GM19452 (cell line): ENCODE results near the gene RIPPLY2.
"Not testable (repeated sequence)": the region's sequence is repeated elsewhere in the genome, so short reads cannot be mapped to it uniquely, and the experiment has no call there.

ENCODE experiments used
- ATAC-seq: cut with Tn5 transposase; IDR thresholded peaks from one replicate; pipeline ENCODE4 v1.9.1; 2021; ENCODE audit not compliant: unreplicated experiment

RIPPLY2 gene, protein sequence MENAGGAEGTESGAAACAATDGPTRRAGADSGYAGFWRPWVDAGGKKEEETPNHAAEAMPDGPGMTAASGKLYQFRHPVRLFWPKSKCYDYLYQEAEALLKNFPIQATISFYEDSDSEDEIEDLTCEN

DNA sequence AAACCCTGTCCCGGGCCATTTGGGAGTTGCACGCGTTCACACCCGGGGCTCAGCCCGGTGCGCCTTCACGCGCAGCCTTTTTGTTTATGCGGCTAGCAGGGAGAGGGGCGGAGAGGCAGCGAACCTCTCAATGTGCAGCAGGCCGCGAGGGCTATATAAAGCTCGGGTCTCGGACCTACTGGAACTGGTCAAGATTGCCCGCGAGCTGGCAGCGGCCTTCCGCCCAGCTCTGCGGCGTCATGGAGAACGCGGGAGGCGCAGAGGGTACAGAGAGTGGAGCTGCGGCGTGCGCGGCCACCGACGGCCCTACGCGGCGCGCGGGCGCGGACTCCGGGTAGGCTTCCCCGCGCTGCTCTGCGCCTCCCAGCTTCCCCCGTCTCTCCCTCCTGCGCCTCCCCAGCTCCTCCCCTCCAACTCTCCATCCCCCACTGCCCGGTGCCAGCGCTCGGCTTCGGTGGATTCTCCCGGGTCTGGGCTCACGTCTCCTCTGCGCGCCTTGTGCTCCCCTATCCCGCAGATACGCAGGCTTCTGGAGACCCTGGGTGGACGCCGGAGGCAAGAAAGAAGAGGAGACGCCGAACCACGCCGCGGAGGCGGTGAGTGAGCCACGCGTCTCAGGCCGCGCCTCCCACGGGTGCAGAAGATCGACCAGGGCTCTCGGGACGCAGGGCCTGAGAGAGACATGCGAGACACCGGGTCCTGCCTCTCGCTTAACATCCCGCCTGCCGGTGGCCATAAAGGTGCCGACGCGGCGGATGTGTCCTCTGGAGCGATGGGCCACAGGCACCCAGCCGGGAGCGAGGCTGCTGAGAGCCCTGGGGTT, at the start of gene RIPPLY2:
RIPPLY2 (plus strand) TSS at position 183 of the 823 bp plus-strand sequence; CDS start at position 240, 57 bp downstream.
- no peak for ATAC-seq

DNA sequence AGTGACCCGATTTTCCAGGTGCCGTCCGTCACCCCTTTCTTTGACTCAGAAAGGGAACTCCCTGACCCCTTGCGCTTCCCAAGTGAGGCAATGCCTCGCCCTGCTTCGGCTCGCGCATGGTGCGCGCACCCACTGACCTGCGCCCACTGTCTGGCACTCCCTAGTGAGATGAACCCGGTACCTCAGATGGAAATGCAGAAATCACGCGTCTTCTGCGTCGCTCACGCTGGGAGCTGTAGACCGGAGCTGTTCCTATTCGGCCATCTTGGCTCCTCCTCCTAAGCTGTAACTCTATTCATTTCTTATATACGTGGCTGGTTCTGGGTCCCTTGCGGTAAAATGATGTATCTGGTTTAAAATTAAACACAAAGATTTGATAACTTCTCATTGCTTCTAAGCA, 49.7 kb upstream of the RIPPLY2 start:
- not testable (repeated sequence) for ATAC-seq

GRCh38 chr6:83804886-83805285, 48.3 kb upstream of the RIPPLY2 start:
- no peak for ATAC-seq

DNA sequence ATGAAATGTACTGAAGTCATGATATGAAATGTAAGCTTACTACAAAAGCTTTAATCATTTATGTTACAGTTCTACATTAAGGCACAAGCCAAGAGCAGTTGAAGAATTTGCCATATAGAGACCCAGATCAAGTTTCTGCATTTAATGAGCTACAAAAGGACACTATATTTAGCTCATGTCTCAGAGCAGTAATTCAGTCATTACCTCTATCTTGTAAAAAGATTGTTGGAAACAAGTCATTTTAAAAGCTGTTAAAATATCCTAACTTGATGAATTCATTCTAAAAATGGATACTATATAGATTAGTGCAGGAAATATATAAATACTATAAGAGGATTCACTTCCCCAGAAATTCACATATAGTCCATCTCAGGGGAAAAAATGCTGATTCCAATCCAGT, 45.2 kb upstream of the RIPPLY2 start:
- ATAC-seq: no peak

DNA sequence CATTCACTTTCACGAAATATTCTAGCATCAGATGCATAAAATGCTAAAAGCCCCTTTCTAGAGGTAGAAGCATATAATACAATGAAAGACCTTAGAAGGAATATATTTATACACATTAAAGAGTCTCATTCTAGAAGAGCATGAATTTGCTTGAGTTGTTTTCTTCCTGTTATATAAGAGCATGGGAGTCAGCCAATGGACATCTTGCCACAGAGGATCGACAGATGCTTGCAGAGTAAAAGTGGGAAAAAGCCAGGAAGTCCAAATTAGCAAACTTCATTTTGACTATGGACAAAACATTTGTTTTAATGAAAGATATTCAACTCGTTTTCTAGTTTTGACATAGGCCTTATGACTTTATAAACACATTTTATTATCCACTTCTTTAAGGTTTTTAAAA, 44.2 kb upstream of the RIPPLY2 start:
- no peak for ATAC-seq

GRCh38 chr6:83812595-83812994, 40.6 kb upstream of the RIPPLY2 start:
- ATAC-seq: no peak

GRCh38 chr6:83815631-83816272, 37.4 kb upstream of the RIPPLY2 start:
- no peak for ATAC-seq

- ATAC-seq: no peak
Measured at GRCh38 chr6:83822629-83823169, 30.5 kb upstream of the RIPPLY2 start.

DNA sequence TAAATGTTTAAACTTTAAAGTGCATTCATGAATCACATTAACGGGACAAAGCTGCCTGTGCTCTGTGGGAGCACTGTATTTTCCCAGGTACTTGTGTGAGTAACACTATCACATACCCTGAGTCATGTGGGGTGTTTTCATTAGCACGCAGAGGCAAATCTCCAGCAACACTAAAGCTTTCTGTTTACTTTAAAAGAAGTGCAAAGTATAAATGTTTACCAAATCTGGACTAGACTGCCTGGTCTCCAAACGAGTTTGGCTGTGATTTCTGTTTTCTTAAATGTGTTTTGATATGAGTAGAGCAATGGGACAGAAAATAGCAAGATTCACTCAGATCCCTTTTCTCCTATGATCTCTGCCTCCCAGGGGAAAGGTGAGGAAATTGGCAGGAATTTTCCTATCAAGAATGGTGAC, 28.8 kb upstream of the RIPPLY2 start:
- ATAC-seq: no peak

DNA sequence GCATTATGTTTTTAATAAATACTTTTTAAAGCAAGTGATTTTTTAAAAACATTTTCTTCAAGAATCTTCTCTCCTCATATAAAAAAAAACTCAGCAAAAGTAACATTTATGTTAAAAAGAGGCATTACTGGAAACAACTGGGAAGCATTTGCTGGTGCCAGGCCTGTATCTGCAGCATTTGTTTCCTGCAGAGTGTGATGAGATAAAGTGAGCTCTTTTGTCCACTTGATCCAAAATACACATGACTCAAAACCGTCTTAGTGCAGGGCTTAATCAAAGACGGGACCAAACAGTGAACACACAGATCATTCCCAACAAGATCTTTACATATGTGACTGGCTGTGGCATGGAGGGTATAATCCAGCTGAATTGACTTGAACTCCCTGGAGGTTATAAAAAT, 28.3 kb upstream of the RIPPLY2 start:
- ATAC-seq: no peak

- ATAC-seq: no peak
Measured at GRCh38 chr6:83827050-83827449, 26.1 kb upstream of the RIPPLY2 start.

DNA sequence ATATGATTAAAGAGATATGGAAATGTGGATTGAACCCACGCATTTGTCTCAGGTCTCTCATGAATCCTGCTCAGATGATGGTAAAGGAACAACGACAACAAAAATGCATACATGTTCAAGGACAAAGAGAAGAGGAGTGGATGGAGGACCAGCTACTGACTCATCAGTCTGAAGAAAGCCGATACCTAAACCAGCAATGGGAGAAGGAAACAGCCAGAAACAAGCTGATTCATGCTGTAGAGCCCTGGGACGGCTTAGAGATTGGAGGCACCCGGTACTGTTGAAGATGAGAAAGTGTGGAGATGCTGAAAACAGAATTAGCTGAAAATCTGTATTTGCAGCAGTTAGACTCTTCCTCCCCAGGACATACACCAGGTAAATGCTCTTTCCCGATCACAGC, 14.4 kb upstream of the RIPPLY2 start:
- ATAC-seq: no peak

DNA sequence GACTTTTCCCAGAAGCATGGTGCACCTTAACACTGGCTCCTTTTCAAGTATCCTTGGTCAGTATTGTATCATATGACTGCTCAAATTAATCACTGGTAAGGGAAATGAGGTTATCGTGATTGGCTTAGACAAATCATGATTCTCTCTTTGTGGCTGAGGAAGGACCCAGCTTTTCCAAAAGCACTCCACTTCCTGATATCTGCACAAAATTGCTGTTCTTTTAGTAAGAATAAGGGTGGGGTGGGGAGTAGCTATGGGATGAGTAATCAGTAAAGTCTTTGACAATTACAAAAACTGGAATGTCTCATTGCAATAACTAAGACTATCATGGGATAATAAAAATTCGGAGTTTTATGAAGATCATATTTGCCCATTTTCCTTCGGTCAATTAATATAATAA, 9.0 kb upstream of the RIPPLY2 start:
- ATAC-seq: no peak

GRCh38 chr6:83846291-83846690, 6.9 kb upstream of the RIPPLY2 start:
- no peak for ATAC-seq

GRCh38 chr6:83847179-83847578, 6.0 kb upstream of the RIPPLY2 start:
- peak; percentile 93 for ATAC-seq

DNA sequence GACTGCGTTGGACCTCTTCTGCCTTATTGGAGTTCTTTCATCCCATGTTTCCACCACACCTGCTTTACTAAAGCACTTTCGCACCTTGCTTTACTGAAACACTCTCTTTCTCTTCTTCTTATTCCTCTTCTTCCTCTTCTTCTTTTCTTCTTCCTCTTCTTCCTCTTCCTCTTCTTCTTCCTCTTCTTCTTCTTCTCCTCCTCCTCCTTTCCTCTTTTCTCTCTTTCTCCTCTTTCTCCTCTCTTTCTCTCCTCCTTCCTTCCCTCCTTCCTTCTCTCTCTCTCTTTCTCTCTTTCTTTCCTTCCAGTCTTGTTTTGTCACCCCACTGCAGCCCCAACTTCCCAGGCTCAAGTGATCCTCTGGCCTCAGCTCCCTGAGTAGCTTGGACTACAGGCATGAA, 4.0 kb upstream of the RIPPLY2 start:
- ATAC-seq: no peak

- ATAC-seq: no peak
Measured at GRCh38 chr6:83849610-83850009, 3.5 kb upstream of the RIPPLY2 start.

DNA sequence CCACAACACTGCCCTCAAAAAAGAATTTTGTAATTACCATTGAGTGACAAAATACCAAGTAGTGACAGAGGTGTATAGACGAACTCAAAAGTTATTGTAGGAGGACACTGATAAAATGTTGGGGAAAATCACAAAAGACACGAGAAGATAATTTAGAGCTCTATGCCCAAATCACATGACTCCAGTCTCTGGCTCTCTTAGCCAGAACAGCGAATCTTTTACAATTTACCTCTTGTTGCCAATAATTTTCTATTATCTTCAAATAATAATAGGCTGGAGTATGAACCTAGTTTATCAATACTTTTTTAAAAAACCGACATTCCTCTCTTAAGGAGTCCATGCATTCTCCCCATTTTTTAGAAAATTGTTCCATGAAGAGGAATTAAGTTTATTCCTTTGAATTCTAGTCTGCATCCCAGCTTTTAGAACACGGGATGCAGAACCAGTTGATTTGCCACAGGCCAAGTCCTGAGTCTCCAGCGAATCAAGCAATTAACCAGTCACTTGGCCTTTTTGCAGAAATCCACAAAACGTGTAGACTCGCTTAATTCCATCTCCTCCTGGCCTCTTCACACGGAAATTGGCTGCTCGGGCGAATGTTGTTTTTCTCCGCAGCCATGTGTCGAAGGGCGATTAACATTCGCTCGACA, 507 bp upstream of the RIPPLY2 start:
- ATAC-seq: no peak

- no peak for ATAC-seq
Measured at GRCh38 chr6:83854001-83854501, 891 bp downstream of the RIPPLY2 start.

DNA sequence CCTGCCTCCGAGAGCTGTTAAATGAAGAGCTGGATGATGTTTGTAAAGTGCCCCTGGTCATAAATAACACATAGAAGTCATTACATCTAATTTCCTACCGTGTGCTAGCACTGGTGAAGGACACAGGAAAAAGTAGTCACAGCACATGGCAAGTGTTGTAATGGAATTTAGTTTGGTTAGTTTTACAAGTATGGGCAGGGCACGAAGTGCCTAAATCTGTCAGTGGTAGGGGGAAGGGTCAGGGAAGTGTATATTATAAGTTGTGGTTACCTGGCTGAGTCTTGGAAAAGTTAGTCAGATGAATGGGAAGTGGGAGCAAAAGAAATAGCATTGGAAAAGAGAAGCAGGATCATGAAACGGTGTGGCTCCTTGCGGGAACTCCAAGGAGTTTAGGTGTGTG, 1.6 kb downstream of the RIPPLY2 start:
- no peak for ATAC-seq
